Measurements from ENCODE around the gene BTAF1.

BTAF1 gene

GRCh38 chr10:91908337-91909116 lies 15.0 kb upstream of the BTAF1 start:
- DNase-seq, result peak; percentile 73

GRCh38 chr10:91909117-91909677 lies 14.4 kb upstream of the BTAF1 start, which contains the start of gene FGFBP3:
FGFBP3 (minus strand) TSS chr10:91909486; CDS start chr10:91908969, 517 bp downstream.
- peak; percentile 44 for DNase-seq

GRCh38 chr10:91910467-91910866 lies 13.1 kb upstream of the BTAF1 start:
- no peak for DNase-seq

GRCh38 chr10:91919651-91920050 lies 3.9 kb upstream of the BTAF1 start:
- no peak for DNase-seq

GRCh38 chr10:91924212-91925021 lies 847 bp downstream of the BTAF1 start:
- no peak for DNase-seq

GRCh38 chr10:91925022-91925320 lies 1.4 kb downstream of the BTAF1 start:
- DNase-seq, result no peak

GRCh38 chr10:91930939-91931338 lies 7.4 kb downstream of the BTAF1 start:
- no peak for DNase-seq

GRCh38 chr10:91931526-91932190 lies 8.1 kb downstream of the BTAF1 start:
- no peak for DNase-seq

GRCh38 chr10:91932737-91933136 lies 9.2 kb downstream of the BTAF1 start:
- no peak for DNase-seq

GRCh38 chr10:91935886-91936285 lies 12.3 kb downstream of the BTAF1 start:
- no peak for DNase-seq

- no peak for DNase-seq
Observed at GRCh38 chr10:91939653-91940052, 16.1 kb downstream of the BTAF1 start.

- no peak for DNase-seq
Observed at GRCh38 chr10:91941426-91941825, 17.9 kb downstream of the BTAF1 start.

- DNase-seq, result peak; percentile 16
Observed at GRCh38 chr10:91944880-91945630, 21.5 kb downstream of the BTAF1 start.

- no peak for DNase-seq
Observed at GRCh38 chr10:91953600-91954160, 30.1 kb downstream of the BTAF1 start.

GRCh38 chr10:91955114-91955513 lies 31.5 kb downstream of the BTAF1 start:
- DNase-seq, result no peak

- DNase-seq, result no peak
Observed at GRCh38 chr10:91957091-91957490, 33.5 kb downstream of the BTAF1 start.

- DNase-seq, result no peak
Observed at GRCh38 chr10:91969297-91969696, 45.7 kb downstream of the BTAF1 start.

GRCh38 chr10:91974960-91975359 lies 51.4 kb downstream of the BTAF1 start:
- no peak for DNase-seq

- DNase-seq, result no peak
Observed at GRCh38 chr10:91975438-91975837, 51.9 kb downstream of the BTAF1 start.

GRCh38 chr10:91976317-91977051 lies 52.9 kb downstream of the BTAF1 start:
- no peak for DNase-seq

- no peak for DNase-seq
Observed at GRCh38 chr10:91977491-91977890, 53.9 kb downstream of the BTAF1 start.

- no peak for DNase-seq
Observed at GRCh38 chr10:91978585-91978984, 55.0 kb downstream of the BTAF1 start.
